ENCODE data around the gene OSGIN1. TPM values are rescaled to one million over a fixed set of nuclear protein-coding genes. Genes with fewer than 3 reads are reported as not detected.

OSGIN1 gene
- total RNA-seq, 4 donors from 2014 or later, result 17.3 to 99.7 (median 75.2) TPM

DNA sequence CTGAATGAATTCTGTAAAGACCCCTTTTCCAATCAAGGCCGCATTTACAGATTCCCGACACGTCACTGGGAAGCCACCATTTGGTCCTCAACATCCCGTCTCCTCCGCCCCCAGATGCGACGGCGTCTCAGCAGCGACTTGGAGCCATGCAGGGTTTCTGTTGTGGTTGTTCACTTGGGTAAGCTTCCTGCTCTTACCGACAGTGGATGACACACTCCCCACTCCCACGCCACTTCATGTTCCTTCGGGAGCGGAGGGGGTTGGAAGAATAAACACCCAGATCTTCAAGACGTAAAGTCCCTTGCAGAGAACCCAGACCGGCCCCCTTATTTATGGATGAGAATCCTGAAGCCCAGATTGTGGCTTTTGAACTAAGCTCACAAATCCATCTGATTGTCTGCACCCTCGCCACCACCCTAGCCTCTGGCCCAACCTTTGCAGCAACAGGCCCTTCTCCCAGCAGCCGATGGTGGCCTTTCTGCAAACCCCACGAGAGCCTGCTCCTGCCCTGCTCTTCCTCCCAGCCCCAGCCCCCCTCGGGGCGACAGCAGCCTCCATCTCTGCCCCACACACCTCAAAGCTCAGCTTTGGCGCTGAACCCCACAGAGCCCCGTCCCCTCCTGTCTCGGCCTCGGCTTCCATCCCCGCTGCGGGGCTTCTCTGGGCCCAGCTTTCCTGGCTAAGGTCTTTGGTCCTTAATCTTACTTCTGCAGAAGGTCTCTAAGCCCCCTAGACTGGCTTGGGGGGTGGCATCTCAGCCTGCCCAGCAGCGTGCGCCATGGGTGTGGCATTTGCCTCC is 19.0 kb upstream of the OSGIN1 start:
- TF ChIP-seq POLR2A (IDR thresholded peaks at IDR 0.05), result no peak
- TF ChIP-seq, protein P1, sequence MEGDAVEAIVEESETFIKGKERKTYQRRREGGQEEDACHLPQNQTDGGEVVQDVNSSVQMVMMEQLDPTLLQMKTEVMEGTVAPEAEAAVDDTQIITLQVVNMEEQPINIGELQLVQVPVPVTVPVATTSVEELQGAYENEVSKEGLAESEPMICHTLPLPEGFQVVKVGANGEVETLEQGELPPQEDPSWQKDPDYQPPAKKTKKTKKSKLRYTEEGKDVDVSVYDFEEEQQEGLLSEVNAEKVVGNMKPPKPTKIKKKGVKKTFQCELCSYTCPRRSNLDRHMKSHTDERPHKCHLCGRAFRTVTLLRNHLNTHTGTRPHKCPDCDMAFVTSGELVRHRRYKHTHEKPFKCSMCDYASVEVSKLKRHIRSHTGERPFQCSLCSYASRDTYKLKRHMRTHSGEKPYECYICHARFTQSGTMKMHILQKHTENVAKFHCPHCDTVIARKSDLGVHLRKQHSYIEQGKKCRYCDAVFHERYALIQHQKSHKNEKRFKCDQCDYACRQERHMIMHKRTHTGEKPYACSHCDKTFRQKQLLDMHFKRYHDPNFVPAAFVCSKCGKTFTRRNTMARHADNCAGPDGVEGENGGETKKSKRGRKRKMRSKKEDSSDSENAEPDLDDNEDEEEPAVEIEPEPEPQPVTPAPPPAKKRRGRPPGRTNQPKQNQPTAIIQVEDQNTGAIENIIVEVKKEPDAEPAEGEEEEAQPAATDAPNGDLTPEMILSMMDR (IDR thresholded peaks at IDR 0.05), result no peak
- no peaks in the 10 kb centered on the region for H3K27me3 ChIP-seq

DNA sequence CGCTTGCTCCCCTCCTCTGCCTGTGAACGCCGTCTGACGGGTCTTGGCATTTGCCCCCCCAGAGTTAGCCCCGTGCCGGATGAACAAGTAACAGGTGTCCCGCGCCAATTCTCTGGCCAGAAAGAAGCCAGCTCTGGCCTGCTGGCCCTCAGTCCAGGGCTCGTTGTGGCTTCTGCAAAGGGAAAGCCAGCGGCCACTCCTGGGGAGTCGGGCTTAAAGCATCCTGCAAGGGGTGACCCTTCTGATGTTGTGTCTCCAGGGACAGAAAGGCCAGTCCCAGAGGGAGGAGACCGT is 18.4 kb upstream of the OSGIN1 start:
- Histone ChIP-seq H3K27ac (no peak overlapping the region), H3K4me1 (no peaks in the 10 kb centered on the region), H3K4me3 (no peak overlapping the region), H3K9me3 (no peaks in the 10 kb centered on the region), H3K36me3 (no peaks in the 10 kb centered on the region), H3K27me3 (no peaks in the 10 kb centered on the region)
- DNase-seq, result no peak
- TF ChIP-seq POLR2A (IDR thresholded peaks at IDR 0.05), result no peak
- TF ChIP-seq, protein P1 (IDR thresholded peaks at IDR 0.05), result no peak

More for the DNA sequence above, 19.0 kb upstream of the OSGIN1 start:
- H3K4me1 ChIP-seq, result no peaks in the 10 kb centered on the region
- no peak for DNase-seq
- no peak overlapping the region for H3K4me3 ChIP-seq
- no peaks in the 10 kb centered on the region for H3K9me3 ChIP-seq
- no peak overlapping the region for H3K27ac ChIP-seq
- no peaks in the 10 kb centered on the region for H3K36me3 ChIP-seq

DNA sequence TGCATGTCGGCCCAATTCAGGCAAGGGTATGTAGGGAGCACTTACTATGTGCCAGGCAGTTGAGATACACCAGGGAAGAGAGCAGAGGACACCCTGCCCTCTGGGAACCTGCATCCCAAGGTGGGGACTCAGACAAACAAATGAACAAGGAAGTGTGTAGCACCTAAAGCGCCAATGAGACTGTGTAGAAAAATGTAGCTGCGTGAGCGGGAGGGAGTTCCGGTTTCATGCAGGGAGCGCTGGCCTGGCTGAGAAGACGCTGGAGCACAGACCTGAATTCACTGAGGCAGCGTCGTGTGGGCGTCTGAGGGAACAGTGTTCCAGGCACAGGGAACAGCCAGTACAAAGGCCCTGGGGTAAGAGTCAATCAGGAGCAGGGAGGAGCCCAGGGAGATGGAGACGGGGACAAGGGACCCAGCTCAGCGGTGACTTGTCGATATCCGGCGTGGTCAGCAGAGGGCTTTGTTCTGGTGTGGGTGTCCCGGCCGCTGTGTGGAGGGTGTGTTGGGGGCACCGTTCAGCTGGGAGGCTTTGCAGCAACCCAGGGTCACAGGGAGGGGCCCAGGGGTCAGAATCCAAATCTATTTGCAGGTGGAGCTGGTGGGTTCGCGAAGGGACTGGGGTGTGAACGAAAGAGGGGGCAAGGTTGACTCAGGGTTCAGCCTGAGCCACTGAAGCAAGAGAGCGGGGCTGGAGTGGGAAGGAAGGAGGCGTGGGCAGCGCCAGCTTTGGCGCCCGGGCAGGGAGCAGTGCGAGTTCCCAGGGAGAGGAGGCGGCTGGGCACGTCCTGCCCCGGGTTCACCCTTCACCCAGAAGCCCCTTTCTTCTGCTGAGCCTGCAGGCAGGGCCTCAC is 17.8 kb upstream of the OSGIN1 start:
- Histone ChIP-seq H3K9me3 (no peaks in the 10 kb centered on the region), H3K27ac (no peak overlapping the region), H3K4me1 (no peaks in the 10 kb centered on the region), H3K4me3 (no peak overlapping the region), H3K36me3 (no peaks in the 10 kb centered on the region), H3K27me3 (no peaks in the 10 kb centered on the region)
- TF ChIP-seq, protein P1 (IDR thresholded peaks at IDR 0.05), result no peak
- TF ChIP-seq POLR2A (IDR thresholded peaks at IDR 0.05), result no peak
- no peak for DNase-seq

DNA sequence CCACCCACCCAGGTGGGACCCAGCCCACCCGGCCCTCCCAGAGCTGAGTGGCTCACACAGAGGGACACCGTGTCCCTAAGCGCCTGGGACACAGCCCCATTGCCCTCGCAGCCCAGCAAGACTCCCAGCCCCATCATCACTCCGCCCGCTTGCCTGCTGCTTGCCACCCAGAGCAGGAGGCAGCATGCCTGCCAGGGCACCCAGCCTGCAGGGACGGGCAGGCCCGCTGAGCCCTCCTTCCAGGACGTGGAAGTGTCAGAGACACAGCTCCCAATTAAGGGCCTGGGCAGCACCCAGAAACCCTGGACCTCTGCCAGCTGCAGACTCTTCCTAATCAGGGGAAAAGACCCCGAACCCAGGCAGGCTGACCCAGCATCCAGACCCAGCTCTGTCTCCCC is 17.2 kb upstream of the OSGIN1 start:
- TF ChIP-seq POLR2A (IDR thresholded peaks at IDR 0.05), result no peak
- TF ChIP-seq, protein P1 (IDR thresholded peaks at IDR 0.05), result no peak
- Histone ChIP-seq H3K4me3 (no peak overlapping the region), H3K27me3 (no peaks in the 10 kb centered on the region), H3K36me3 (no peaks in the 10 kb centered on the region), H3K9me3 (no peaks in the 10 kb centered on the region), H3K4me1 (no peaks in the 10 kb centered on the region), H3K27ac (no peak overlapping the region)
- DNase-seq, result no peak

DNA sequence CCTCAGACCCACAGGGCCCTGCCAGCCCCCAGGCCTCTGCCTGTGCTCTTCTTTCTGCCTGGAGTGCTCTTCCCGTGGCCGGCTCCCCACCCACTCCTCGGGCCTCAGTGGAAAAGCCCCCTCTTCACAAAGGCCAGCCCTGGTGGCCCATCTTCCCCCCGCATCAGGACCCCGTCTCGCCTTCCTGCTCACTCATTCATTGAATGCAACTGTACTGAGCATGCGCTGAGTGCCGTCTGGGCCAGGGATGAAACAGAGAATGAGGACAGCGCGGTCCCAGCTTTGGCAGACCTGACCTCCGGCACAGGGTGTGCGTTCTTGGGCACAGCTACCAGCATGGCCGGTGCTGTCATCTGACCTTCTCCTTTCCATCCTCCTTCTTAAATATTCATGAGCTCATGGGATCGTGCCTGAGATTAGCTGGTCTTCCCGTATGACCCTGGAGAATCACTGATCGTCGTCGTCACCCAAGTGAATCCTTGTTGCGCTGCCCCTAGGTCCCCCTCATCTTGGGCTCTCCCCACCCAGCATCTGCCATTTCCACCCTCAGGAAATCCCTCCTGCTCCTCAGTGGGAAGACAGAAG is 16.4 kb upstream of the OSGIN1 start:
- TF ChIP-seq, protein P1 (IDR thresholded peaks at IDR 0.05), result no peak
- no peak for TF ChIP-seq POLR2A (IDR thresholded peaks at IDR 0.05)
- Histone ChIP-seq H3K4me1 (no peaks in the 10 kb centered on the region), H3K27me3 (no peaks in the 10 kb centered on the region)

More for the DNA sequence above, 16.4 kb upstream of the OSGIN1 start:
- no peak overlapping the region for H3K27ac ChIP-seq
- no peaks in the 10 kb centered on the region for H3K36me3 ChIP-seq
- H3K9me3 ChIP-seq, result no peaks in the 10 kb centered on the region
- H3K4me3 ChIP-seq, result no peak overlapping the region
- DNase-seq, result no peak

Measured in Peyer's patch (tissue), 4 donors.